ENCODE results near the gene PRDX5.

The PRDX5 gene

DNA sequence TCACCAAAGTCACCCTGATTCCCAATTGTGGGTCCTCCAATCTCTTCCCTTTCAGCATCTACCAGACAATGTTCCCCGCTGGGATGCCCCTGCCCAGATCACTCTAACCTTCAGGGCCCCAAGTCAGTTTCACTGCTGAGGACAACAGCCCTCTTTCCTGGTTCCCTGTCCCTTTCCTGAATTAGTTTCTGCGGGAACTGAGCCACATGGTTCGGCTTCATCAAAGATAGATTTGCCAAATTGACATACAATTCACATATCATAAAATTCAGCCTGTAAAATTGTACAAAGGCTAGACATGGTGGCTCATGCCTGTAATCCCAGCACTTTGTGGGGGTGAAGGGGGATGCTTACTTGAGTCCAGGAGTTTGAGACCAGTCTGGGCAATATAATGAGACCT lies 10.1 kb downstream of the PRDX5 start:
- no peaks in the 10 kb centered on the region for H3K27me3 ChIP-seq (ENCODE audit: insufficient read depth, poor library complexity, severe bottlenecking)
- TF ChIP-seq, protein P1, sequence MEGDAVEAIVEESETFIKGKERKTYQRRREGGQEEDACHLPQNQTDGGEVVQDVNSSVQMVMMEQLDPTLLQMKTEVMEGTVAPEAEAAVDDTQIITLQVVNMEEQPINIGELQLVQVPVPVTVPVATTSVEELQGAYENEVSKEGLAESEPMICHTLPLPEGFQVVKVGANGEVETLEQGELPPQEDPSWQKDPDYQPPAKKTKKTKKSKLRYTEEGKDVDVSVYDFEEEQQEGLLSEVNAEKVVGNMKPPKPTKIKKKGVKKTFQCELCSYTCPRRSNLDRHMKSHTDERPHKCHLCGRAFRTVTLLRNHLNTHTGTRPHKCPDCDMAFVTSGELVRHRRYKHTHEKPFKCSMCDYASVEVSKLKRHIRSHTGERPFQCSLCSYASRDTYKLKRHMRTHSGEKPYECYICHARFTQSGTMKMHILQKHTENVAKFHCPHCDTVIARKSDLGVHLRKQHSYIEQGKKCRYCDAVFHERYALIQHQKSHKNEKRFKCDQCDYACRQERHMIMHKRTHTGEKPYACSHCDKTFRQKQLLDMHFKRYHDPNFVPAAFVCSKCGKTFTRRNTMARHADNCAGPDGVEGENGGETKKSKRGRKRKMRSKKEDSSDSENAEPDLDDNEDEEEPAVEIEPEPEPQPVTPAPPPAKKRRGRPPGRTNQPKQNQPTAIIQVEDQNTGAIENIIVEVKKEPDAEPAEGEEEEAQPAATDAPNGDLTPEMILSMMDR (IDR thresholded peaks at IDR 0.05; ENCODE audit: insufficient read depth, low read length), result no peak
- no peak for TF ChIP-seq POLR2AphosphoS5 (IDR thresholded peaks at IDR 0.05; ENCODE audit: low read depth)
- no peak for TF ChIP-seq SPI1 (IDR thresholded peaks at IDR 0.05; ENCODE audit: borderline replicate concordance, low read depth)
- no peak for TF ChIP-seq GABPA (IDR thresholded peaks at IDR 0.05; ENCODE audit: low read depth)
- TF ChIP-seq, protein P2, sequence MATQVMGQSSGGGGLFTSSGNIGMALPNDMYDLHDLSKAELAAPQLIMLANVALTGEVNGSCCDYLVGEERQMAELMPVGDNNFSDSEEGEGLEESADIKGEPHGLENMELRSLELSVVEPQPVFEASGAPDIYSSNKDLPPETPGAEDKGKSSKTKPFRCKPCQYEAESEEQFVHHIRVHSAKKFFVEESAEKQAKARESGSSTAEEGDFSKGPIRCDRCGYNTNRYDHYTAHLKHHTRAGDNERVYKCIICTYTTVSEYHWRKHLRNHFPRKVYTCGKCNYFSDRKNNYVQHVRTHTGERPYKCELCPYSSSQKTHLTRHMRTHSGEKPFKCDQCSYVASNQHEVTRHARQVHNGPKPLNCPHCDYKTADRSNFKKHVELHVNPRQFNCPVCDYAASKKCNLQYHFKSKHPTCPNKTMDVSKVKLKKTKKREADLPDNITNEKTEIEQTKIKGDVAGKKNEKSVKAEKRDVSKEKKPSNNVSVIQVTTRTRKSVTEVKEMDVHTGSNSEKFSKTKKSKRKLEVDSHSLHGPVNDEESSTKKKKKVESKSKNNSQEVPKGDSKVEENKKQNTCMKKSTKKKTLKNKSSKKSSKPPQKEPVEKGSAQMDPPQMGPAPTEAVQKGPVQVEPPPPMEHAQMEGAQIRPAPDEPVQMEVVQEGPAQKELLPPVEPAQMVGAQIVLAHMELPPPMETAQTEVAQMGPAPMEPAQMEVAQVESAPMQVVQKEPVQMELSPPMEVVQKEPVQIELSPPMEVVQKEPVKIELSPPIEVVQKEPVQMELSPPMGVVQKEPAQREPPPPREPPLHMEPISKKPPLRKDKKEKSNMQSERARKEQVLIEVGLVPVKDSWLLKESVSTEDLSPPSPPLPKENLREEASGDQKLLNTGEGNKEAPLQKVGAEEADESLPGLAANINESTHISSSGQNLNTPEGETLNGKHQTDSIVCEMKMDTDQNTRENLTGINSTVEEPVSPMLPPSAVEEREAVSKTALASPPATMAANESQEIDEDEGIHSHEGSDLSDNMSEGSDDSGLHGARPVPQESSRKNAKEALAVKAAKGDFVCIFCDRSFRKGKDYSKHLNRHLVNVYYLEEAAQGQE (IDR thresholded peaks at IDR 0.05; ENCODE audit: insufficient replicate concordance, low read depth), result no peak
- H3K27ac ChIP-seq (replicated peaks), result no peak overlapping the region
- H3K4me3 ChIP-seq (replicated peaks; ENCODE audit: insufficient read depth, low read length), result no peak overlapping the region
- DNase-seq (ENCODE audit: low read depth in 1 of 2, low spot score in 1 of 2), result no peak

DNA sequence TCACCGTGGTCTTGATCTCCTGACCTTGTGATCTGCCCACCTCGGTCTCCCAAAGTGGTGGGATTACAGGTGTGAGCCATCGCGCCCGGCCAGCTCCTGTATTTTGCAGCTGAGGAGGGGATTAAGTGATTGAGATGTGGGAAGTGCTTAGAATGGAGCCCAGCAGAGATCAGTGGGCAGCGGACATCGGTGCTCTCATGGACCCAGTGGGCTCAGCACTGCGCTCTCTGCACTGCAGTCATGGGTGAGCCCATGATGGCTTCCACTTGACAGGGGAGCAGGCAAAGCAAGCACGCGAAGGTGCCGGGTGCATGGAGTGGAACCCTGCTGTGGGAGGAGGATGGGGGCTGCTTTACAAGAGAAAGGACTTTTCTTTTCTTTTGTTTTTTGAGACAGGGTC lies 13.0 kb downstream of the PRDX5 start:
- H3K27ac ChIP-seq (replicated peaks), result no peak overlapping the region; the same call in 1 of the 2 replicates
- H3K4me3 ChIP-seq (replicated peaks; ENCODE audit: insufficient read depth, low read length), result no peak overlapping the region

DNA sequence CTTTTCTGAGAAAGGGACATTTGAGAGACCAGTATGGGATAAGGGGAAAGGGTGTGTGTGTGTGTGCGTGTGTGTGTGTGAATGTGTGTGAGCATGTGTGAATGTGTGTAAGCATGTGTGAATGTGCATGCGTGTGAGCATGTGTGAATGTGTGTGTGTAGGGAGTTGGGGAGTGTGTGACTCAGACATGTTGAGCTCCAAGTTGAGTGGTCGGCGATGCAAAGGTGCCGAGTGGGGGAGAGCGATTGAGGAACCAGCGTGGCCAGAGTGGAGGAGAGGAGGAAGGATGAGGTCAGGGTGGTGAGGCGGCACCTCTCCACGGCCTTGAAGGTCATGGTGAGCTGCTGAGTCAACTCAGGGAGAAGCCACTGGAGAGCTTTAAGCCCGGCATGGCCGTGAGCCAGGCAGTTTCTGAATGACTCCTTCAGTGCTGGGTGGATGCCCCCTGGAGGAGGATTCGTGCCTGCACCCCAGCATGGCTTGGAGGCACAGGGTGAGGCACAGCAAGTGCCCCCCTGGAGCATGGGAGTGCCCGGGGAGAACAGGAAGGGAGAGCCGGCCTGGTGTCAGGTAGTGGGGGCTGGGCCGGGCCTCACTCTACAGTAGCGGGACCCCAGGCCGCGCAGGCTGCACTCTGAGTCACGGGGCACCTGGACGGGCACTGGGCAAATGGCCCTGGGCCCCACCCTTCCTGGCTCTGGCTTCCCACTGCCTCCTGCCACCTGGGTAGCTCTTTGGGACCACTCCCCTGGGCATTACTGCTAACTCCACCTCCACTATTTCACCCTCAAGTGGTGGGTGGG lies 13.8 kb downstream of the PRDX5 start:
- DNase-seq (ENCODE audit: low read depth in 1 of 2, low spot score in 1 of 2), result peak; percentile 90 to 96
- Histone ChIP-seq H3K27ac (replicated peaks) (peak overlapping the region; percentile 48), H3K4me3 (replicated peaks; ENCODE audit: insufficient read depth, low read length) (no peak overlapping the region), H3K27me3 (ENCODE audit: insufficient read depth, poor library complexity, severe bottlenecking) (no peaks in the 10 kb centered on the region)
- TF ChIP-seq, protein P2 (IDR thresholded peaks at IDR 0.05; ENCODE audit: insufficient replicate concordance, low read depth), result no peak
- TF ChIP-seq, protein P1 (IDR thresholded peaks at IDR 0.05; ENCODE audit: insufficient read depth, low read length), result peak; percentile 82
- no peak for TF ChIP-seq GABPA (IDR thresholded peaks at IDR 0.05; ENCODE audit: low read depth)
- no peak for TF ChIP-seq SPI1 (IDR thresholded peaks at IDR 0.05; ENCODE audit: borderline replicate concordance, low read depth)
- TF ChIP-seq POLR2AphosphoS5 (IDR thresholded peaks at IDR 0.05; ENCODE audit: low read depth), result peak; percentile 59

More for the DNA sequence above, 13.0 kb downstream of the PRDX5 start:
- no peak for DNase-seq (ENCODE audit: low read depth in 1 of 2, low spot score in 1 of 2)
- no peaks in the 10 kb centered on the region for H3K27me3 ChIP-seq (ENCODE audit: insufficient read depth, poor library complexity, severe bottlenecking)
- no peak for TF ChIP-seq SPI1 (IDR thresholded peaks at IDR 0.05; ENCODE audit: borderline replicate concordance, low read depth)
- TF ChIP-seq POLR2AphosphoS5 (IDR thresholded peaks at IDR 0.05; ENCODE audit: low read depth), result no peak
- TF ChIP-seq, protein P1 (IDR thresholded peaks at IDR 0.05; ENCODE audit: insufficient read depth, low read length), result no peak
- TF ChIP-seq, protein P2 (IDR thresholded peaks at IDR 0.05; ENCODE audit: insufficient replicate concordance, low read depth), result no peak
- no peak for TF ChIP-seq GABPA (IDR thresholded peaks at IDR 0.05; ENCODE audit: low read depth)

Data from HL-60 (cell line).